ENCODE results near the gene CLCN2.

The CLCN2 gene

DNA sequence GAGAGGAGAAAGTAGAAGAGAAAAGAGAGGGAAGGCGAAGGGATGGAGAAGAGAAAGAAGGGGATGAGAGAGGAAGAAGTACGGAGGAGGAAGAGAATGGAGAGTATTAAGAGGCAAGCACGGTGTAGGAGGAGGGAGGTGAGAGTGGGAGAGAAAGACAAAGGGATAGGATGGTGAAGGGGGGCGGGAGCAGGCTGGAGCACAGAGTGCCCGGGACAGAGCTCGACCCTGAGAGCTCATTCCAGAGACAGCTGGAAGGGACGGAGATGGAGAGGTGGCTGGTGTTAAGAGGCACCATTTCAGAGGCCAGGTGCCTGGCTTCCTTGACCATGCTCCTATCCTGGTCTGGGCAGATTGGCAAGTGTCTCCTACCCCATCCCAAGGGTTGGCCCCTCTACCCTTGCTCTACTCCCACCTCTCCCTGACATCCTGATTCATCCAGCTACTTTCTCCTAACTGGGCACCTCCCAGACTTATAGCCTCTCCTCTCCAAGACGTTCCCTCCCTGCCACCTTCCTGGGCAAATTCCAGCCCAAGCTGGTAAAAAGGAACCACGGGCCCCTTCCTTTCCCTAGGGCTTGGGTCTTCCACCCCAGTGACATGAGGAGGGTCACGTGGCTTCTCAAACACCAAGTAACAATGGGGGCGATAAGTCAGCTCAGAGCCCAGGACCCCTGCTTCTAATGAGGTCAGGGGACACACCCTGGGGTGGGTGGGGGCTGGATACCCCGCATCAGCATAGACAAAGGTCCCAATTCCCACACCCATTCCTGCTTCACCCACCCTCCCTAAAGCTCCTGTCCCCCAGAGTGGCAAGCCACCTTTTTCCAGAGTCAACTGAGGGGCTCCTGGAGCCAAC, 1.1 kb downstream of the CLCN2 start:
- no peak for DNase-seq (ENCODE audit: low read depth)

DNA sequence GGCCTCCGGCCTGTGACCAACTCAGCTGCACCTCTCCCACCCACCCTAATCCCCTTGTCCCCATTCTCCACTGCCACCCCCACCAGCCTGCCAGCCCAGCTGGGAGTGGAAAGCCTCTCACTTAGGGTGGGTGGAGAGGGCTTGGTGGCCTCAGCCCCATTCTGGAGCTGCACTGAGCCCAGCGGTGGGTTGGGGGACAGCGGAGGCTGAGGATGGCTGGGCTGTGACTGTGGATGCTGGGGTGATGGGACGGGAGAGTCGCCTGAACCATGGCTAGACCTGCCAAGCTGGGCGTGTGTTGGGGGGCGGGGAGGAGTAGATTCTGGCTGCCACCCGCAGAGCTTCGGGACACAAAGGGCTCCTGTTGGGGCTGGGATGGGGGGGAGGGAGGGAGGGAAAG, 1.8 kb downstream of the CLCN2 start:
- DNase-seq (ENCODE audit: low read depth) = no peak

DNA sequence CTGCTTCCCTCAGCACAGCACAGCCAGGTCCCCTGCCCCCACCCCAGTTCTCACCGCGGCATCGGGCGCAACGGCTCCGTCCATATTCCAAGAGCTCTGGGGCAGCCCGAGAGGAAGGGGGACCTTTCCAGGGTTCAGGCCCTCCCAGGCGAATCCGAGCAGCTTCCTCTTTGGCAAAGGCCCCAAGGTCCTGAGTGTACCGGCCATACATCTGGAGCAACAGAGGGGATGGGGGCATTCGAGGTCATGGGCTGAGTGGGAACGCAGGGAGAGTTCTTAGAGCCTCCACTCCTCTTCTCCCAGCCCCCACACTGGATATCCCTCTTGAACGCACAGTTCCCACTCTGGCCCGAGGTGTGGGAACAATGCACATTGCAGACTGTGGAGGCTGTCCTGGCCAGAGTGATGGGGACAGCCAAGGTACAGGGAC, 2.5 kb downstream of the CLCN2 start:
- no peak for DNase-seq (ENCODE audit: low read depth)

GRCh38 chr3:184358124-184358767, 3.2 kb downstream of the CLCN2 start:
- no peak for DNase-seq (ENCODE audit: low read depth)

- DNase-seq (ENCODE audit: low read depth) = no peak
These were observed 3.9 kb downstream of the CLCN2 start for GRCh38 chr3:184357248-184358123.

DNA sequence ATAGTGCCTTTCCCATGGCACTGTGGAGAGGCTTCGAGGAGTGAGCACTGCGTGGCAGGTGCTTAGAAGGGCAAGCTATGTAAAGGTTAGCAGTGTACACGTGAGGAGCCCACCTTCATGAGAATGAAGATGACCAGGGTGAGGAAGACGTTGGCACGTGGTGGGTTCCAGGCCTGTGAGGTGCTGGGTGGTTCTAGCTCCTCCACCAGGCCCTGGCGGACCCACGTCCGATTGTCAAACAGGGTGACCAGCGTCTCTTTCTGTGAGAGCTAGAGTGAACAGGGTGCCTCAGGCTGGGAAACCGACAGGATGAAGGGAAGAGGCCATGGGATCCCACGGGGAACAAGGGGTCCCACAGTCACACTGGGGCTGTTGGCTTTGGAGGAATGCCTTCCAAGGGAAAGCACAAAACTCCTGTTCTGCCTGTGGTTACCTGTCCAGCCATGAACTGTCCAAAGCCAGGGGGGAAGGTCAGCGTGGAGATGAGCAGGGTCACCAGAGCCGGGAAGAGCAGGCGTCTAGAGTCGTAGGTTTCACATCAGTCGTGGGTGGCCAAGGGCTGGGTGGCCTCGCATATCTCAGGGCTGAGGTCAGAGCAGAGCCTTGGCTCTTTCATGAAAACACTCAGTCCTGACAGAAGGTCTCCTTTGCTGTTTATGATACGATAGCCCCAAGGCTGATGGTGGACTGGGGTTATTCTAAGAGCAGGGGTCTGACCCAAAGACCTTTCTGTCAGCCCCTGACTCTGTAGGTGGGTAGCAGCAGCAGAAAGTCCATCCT, 6.0 kb downstream of the CLCN2 start:
- no peak for DNase-seq (ENCODE audit: low read depth)

DNA sequence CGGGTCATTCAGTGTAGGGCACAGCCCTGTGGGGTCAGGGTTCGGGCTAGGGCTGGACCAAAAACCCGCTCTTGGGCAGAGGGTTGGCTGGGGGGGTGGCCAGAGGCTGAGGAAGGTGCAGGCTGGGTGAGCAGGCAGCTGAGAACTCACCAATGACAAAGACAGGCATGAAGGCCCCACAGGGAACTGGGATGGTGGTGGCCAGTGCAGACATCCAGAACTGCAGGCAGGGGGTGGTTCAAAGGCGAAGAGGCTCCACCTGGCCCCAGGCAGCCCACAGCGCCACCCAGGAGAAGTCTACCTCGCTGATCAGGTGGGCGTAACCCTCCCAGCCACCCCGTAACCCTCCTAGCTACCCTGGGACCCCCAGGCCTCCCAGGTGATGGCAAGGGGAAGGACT, 6.7 kb downstream of the CLCN2 start:
- DNase-seq (ENCODE audit: low read depth) = no peak

DNA sequence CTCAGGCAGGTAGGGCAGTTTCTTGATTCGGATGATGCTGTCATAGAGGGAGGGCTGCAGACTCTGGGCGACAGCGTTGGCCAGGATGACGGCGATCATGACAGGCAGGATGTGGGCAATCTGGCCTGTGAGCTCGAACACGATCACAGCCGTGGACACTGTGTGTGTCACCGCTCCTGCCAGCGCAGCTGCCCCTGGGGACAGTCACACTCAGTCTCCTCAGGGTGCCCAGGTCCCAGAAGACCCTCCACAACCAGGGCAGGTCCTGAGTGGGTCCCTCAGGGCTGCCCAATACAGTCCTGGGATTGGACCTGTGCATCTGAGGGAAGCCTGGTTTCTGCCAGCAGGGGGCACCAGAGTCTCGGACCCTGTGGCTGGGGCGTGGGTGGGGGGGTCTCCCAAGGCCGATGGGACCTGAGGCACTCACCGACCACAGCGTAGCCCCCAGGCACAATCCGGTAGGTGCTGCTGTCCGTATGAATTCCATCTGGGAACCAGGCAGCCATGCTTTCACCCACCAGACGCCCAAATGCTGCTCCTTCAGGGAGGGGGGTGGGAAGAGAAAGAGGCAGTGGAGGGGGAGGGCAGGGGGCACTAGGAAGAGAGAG, 7.2 kb downstream of the CLCN2 start:
- DNase-seq (ENCODE audit: low read depth) = no peak

DNA sequence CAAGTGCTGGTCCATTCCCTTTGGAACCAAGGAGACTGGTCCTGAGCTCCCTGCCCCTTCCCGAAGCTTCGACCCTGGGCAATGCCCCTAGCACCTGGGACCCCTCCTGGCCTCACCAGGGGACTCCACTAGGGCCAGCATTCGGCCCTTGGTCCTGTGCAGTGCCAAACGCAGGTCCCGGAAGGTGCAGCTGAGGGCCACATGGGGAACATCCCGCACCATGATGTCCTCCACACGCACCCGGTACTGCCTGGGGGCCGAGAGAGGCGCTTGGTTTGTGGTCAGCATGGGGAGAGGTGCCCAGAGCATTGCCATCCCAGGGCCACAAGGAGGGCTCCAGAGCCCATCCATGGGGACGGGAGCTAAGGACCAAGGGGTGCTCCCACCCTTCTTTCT, 7.9 kb downstream of the CLCN2 start:
- DNase-seq (ENCODE audit: low read depth) = no peak

DNA sequence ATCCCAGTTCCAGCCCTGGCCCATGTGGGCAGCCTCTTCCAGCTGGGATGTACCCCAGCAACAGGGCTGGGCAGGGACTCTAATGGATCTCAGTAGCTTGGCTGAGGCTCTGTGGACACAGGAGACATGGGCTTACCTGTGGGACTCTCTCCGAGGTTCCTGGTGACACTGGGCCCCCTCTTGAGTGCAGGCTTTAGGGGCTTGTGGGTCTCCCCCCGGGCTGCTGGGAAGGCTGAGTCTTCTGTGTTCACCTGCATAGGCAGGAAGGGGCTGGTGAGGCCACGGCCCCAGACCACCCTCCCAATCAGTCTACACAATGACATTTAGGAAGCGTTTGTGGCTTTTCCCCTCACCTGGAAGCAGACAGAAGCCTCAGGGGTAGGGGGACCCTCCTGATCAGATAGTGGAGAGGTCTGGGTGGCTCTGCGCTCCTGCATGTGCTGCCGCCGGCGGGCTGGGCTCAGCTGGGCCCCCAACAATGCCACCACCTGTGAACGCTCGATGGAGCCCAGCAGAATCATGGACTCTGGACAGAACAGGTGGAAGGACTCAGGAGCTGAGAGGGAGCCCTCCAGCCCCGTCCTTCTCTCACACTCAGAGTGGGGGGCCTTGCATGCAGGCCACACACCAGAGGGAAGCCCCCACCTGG, 8.4 kb downstream of the CLCN2 start:
- no peak for DNase-seq (ENCODE audit: low read depth)

DNA sequence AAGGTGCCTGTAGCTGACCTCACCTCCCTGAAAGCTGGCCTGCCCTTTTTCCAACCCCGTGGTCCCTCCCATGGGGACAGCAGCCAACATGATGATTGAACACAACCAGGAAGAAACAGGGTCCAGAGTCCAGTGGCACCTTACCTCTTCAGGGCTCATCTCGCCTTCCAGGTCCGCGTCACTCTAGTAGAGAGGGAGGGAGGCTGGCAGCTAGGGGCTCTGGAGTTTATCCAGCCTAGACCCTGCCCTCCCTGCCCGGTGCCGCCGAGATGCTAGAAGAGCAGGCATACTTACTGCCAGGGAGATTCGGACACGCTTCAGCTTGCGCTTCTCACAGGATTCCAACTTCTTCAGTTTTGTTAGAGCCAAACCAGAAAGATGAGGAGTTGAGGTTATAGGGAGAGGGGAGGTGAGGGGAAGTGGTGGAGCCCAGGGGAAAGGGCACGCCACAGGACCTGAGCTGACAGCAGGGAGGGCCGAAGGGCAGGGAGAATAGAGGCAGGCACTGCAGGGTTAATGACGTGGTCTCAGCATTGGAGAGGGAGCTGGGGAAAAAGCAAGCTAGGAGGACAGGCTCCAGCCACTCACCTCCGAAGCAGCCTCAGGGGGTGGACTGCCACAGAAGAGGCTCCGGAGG, 9.1 kb downstream of the CLCN2 start:
- no peak for DNase-seq (ENCODE audit: low read depth)

DNA sequence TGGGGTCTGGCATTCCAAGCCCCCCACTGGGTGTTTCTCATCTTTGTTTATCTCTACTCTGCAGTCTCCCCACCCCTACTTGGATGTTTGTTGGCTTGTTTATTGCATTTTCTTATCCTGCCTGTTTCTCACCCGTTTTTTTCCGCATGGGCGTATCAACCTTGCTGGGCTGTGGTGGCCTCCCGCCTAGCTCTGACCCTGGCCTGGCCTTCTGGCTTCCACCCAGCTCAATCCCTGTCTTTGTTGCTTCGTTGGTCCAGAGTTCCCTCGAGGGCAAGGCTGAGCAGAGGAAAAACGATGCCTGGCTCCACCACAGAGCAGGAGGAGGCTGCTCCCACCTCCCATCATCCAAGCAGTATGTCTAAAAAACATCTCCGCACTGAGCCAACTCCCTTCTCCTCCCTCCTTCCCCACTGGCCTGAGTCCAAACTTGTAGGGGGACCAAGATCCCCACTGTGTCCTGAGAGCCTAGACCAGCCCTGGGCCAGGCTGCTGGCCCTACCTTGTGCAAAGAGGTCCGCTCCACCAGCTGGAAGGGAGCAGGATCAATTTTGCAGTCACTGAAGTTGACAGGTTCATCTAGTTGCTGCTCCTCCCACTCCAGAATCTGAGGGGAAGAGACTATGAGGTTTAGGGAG, 9.8 kb downstream of the CLCN2 start:
- no peak for DNase-seq (ENCODE audit: low read depth)

GRCh38 chr3:184350618-184351017, 10.8 kb downstream of the CLCN2 start:
- DNase-seq (ENCODE audit: low read depth) = no peak

DNA sequence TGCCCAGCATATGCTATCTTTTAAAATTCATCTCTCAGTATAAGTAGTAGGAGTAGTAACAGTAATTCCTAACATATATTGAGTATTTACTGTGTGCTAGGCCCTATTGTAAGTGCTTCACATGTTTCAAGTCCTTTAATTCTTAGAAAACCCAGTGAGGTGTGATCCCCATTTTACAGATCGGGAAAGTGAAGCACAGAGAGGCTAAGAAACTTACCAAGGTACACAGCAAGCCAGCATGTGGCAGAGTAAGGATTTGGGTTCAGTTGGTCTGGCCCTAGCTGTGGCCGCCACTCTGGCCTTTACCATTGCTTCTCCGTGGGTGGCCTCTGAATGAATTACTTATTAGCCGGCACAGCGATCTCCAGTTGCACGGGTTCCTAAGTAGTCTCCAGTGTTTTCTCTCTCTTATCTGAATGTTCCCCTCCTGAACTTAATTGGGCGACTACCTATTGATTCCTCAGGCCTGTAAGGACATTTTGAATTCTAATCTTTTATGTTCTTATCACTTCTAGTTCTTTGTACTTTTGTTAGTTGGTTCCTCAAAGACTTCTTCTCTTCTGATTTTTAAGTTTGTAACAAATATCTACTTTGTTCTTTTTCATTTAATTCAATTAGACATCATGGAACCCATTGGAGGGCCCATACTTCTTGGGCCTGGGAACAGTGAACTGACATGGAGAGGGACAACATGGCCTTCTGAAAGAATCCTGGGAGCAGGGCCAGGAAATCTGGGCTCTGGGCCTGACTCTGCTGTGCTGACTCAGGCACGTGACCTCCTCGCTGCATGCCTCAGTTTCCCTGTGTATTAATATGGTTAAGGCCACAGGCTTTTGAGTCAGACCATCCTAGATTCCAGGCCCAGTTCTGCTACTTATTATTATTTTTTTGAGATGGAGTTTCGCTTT, 11.6 kb downstream of the CLCN2 start:
- DNase-seq (ENCODE audit: low read depth) = no peak

DNA sequence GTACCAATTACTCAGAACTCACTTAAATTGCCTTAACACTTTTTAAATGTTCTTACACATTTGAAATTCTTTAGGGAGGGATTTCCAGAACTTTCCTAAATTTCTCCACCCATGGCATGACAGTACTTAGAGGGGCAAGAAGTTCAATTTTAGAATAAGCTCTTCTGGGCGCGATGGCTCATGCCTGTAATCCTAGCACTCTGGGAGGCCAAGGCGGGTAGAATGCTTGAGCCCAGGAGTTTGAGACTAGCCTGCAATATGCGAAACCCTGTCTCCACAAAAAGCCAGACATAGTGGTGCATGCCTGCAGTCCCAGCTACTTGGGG, 13.4 kb downstream of the CLCN2 start:
- DNase-seq (ENCODE audit: low read depth) = no peak

DNA sequence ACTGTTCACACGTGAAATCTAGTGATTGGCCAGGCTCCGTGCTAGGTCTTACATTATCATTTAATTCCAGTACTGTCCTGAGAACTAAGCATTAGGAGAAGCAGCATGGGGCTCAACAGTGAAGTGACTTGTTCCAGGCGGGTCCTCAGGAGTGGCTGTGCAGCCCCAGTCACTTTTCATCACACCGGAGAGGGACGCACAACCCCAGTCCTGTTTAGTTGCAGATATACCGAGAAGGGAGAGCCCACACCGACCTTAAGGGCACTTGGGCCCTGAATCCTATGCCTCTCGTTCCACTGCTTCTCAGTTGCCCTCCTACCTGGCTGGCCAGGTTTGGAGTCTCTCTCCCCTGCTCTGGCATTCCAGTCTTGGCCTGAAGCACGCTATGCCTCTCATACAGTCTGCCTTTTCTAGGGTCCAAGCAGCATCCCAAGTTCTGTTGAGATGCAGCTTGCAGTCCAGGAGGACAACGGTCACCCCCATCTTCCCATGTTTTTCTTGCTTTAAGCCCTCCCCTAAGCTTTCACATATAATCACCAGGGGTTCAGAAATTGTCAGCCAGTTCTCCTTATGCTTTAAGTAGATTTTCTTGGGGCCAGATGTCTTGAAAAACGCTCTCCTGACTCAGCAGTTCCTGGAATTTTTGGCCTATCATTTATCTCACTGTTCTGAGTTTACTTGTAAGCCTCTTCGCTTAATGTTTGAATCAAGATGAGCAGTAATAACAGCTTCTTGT, 13.9 kb downstream of the CLCN2 start:
- DNase-seq (ENCODE audit: low read depth) = no peak

DNA sequence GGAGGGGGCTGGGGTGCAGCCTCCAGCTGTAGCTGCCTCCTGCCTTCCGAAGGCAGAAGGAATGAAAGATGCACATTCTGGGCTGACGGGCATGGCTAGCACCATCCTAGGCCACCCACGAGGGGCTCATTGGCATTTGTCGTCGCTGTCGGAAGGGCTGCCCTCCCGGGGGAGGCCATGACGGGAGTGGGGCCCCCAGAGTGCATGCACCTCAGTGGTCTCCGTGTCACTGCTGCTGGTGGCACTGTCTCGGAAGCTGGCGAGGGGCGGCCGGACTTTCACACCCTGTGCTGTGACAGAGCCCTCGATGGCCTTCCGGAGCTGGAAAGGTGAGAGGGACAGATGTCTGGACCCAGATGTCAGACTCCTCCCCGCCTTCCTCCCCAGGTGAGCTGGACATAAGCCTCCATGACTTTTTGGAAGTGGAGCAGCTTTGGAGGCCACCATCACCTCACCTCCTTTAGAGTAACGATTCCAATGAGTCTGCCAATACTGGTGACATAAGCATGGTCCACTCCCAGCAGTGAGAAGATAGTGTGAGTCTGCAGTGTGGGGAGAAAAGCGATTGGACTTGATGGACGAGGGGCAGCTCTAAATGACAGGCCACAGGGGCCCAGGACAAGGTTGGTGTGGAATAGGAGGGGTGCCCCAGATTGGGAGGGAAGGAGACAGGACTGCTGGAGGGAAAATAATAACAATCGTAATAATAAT, 14.8 kb downstream of the CLCN2 start:
- DNase-seq (ENCODE audit: low read depth) = no peak
